Stomach smooth muscle (tissue), 2 donors: ENCODE results near the gene STS.

ENCODE experiments used
- H3K27ac ChIP-seq: one replicate; pipeline ENCODE4 v1.7.0; 2013; ENCODE audit warnings: mild to moderate bottlenecking, low read length, inconsistent platforms
- H3K27me3 ChIP-seq, 2 donors: one replicate each; pipeline ENCODE4 v1.7.0; 2013; ENCODE audit warnings: low read length in 2 of 2; ENCODE audit not compliant: insufficient read depth in 2 of 2, control insufficient read depth in 1 of 2
- H3K36me3 ChIP-seq, 2 donors: one replicate each; pipeline ENCODE4 v1.7.0; 2013; ENCODE audit warnings: low read length in 2 of 2; ENCODE audit not compliant: control insufficient read depth in 2 of 2, insufficient read depth in 2 of 2
- H3K4me1 ChIP-seq: one replicate; pipeline ENCODE4 v1.7.0; 2013; ENCODE audit warnings: low read length; ENCODE audit not compliant: control insufficient read depth, insufficient read depth
- H3K4me3 ChIP-seq, 2 donors: one replicate each; pipeline ENCODE4 v1.7.0; 2013; ENCODE audit warnings: low read length in 2 of 2
- H3K9ac ChIP-seq, 2 donors: one replicate each; pipeline ENCODE4 v1.7.0; 2013; ENCODE audit warnings: low read length in 2 of 2, mild to moderate bottlenecking in 1 of 2
- H3K9me3 ChIP-seq, 2 donors: one replicate each; pipeline ENCODE4 v1.7.0; 2013; ENCODE audit warnings: low read length in 2 of 2; ENCODE audit not compliant: control insufficient read depth in 2 of 2
- donor health status: healthy.
- donor health status: Pancreatic carcinoma.

Gene STS

DNA sequence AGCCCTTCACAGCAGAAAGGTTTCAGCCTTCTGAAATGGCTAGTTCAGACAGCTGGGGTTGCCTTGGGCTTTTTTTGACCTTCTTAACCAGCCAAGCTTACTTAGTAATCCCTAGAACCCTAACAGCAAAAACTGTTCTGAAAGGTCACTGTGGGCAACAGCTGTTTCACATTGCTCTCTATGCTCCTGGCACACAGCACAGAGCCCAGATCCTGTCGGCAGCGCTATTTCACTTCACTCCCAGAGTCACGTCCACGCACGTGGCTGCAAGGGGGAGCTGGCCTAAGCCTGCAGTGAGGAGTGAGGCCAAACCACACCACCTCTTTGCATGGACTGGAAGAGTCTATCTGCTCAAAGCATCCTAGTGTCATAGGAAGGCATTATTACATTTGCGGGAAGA lies 32.0 kb upstream of the STS start:
- no peak overlapping the region for H3K9ac ChIP-seq
- no peaks in the 10 kb centered on the region for H3K9me3 ChIP-seq
- no peak overlapping the region for H3K27ac ChIP-seq
- peaks cover 5% of the 10 kb centered on the region for H3K4me1 ChIP-seq
- no peaks in the 10 kb centered on the region for H3K36me3 ChIP-seq
- H3K27me3 ChIP-seq = no peaks in the 10 kb centered on the region
- H3K4me3 ChIP-seq = no peak overlapping the region

DNA sequence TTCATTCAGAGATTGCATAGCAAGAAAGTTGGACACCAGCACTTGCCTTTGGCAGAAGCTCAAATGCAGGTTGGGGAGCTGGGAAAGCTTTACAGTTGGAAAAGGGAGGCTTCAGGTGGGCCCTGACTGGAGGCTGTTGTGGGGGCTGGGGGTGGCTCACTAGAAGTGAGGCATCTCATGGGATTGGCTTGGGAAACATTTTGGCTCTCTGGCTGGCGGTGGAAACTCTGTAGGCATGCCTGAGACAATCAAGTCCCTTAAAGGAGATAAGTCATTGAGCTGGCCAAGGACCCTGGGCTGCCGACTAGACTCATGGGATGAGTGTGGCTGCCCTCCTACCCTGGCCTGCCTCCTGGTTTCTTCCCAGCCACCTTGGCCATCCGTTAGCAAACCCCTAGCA lies 31.4 kb upstream of the STS start:
- Histone ChIP-seq H3K4me3 (no peak overlapping the region), H3K9ac (no peak overlapping the region), H3K27me3 (no peaks in the 10 kb centered on the region), H3K36me3 (no peaks in the 10 kb centered on the region), H3K9me3 (no peaks in the 10 kb centered on the region), H3K4me1 (peaks cover 5% of the 10 kb centered on the region), H3K27ac (no peak overlapping the region)

DNA sequence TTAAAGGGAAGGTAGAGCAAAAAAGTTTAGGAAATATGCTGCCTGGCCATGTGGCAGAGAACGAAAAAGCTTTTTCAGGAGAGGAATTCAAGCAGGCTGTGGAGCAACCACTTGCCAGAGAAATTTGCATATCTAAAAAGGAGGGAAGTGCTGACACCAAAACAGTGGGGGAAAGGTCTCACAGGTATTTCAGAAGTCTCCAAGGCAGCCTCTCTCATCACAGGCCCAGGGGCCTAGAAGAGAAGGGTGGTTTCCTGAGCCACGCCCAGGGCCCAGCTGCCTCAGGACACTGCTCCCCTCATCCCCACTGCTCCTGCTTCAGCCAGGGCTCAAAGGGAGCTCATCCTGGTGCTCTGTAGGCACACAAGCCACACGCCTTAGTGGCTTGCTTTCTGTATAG lies 29.9 kb upstream of the STS start:
- Histone ChIP-seq H3K9ac (no peak overlapping the region), H3K27ac (no peak overlapping the region), H3K36me3 (no peaks in the 10 kb centered on the region), H3K4me3 (no peak overlapping the region), H3K4me1 (peaks cover 5% of the 10 kb centered on the region), H3K27me3 (no peaks in the 10 kb centered on the region), H3K9me3 (no peaks in the 10 kb centered on the region)

DNA sequence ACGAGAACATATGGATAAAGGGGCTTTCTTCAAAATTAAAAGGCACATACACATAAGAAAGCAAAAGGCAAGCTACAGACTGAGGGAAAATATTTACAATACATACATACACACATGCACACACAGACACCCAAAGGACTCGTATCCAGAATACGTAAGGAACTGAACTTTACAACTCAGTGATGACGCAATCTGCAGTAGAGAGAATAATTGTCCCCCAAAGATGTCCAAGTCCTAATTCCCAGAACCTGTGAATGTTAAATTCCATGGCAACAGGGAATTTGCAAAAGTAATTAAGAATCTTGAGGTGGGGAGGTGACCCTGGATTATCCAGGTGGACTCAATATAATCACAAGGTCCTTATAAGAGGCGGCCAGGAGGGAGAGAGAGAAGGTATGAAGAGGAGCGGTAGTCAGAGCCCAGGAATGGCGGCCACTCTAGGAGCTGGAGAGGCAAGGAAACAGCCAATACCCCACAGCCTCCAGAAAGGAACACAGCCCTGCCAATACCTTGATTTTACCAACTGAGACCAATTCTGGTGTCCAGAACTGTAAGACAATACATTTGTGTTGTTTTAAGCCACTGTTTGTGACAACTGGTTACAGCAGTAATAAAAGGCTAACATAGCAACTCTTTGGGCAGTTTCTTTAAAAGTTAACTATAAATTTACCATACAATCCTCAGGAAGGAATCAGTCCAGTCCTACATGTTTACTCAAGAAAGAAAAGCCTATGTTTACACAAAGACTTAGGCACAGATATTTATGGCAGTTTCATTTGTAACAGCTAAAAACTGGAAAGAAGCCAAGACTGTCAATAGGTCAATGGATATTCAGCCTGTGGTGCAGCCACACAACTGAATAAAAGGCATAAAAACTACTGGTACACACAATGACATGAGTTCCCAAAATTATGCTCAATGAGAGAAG lies 27.3 kb upstream of the STS start:
- H3K27ac ChIP-seq = no peak overlapping the region
- H3K9me3 ChIP-seq = no peaks in the 10 kb centered on the region
- no peaks in the 10 kb centered on the region for H3K36me3 ChIP-seq
- no peaks in the 10 kb centered on the region for H3K27me3 ChIP-seq
- H3K4me3 ChIP-seq = no peak overlapping the region
- H3K4me1 ChIP-seq = peaks cover 5% of the 10 kb centered on the region
- no peak overlapping the region for H3K9ac ChIP-seq

DNA sequence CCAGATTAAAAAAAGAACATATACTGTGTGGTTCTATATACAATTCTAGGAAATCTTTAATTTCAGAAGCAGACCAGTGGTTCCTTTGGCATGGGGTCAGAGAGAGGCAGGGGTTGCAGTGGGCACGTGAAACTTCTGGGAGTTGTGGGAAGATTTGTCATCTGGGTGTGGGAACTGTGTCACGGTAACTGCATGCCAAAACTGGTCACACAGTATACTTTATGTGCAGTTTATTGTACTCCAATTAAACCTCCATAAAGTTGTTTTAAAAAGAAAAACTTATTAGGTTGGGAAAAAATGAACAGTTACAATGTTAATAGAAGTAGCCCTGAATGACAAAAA lies 26.7 kb upstream of the STS start:
- H3K36me3 ChIP-seq = no peaks in the 10 kb centered on the region
- H3K27ac ChIP-seq = no peak overlapping the region
- no peaks in the 10 kb centered on the region for H3K9me3 ChIP-seq
- H3K4me1 ChIP-seq = peaks cover 1% of the 10 kb centered on the region
- no peak overlapping the region for H3K4me3 ChIP-seq
- H3K27me3 ChIP-seq = no peaks in the 10 kb centered on the region
- no peak overlapping the region for H3K9ac ChIP-seq

DNA sequence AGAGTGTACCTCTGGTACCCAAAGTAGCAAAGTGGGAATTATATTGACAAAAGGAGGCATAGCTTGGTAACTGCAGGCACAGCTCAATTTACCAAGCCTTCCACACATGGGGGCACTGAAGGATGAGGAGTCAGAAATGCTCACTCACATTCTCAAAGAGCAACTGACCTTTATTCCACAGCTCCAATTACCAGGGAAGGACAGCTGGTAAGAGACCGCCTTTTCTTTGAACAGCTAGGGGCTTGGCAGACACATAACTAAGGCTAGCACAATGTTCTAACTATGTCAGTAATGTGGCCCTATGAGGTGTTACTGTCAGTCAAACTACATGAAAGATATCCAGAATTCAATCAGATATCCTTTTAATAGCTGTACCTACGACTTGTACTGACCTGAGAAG lies 20.5 kb upstream of the STS start:
- Histone ChIP-seq H3K4me3 (no peak overlapping the region), H3K9ac (no peak overlapping the region), H3K36me3 (peaks cover 0 to 3% of the 10 kb centered on the region in 2 donors), H3K27ac (no peak overlapping the region), H3K4me1 (no peaks in the 10 kb centered on the region), H3K27me3 (no peaks in the 10 kb centered on the region), H3K9me3 (no peaks in the 10 kb centered on the region)

DNA sequence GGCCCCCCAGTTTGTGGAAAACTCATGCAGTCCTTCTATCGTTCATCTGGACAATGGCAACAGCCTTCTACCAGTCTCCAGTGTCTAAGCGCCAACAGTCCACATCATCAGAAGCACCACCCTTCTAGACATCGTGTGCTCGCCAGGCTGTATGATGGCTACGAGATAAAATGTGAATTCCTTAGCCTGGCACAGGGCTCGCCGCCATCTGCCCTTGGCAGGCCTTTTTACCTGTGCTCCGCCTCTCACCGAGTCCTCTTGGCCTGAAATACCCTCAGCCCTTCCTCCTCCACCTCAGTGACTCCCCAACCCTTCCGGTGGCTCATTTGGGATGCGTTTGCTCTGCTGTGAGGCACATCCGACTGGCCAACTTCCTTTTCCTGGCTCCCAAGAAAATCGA lies 15.9 kb upstream of the STS start:
- Histone ChIP-seq H3K27me3 (no peaks in the 10 kb centered on the region), H3K9ac (no peak overlapping the region), H3K27ac (no peak overlapping the region), H3K36me3 (peaks cover 0 to 3% of the 10 kb centered on the region in 2 donors), H3K4me1 (no peaks in the 10 kb centered on the region), H3K9me3 (no peaks in the 10 kb centered on the region), H3K4me3 (no peak overlapping the region)

DNA sequence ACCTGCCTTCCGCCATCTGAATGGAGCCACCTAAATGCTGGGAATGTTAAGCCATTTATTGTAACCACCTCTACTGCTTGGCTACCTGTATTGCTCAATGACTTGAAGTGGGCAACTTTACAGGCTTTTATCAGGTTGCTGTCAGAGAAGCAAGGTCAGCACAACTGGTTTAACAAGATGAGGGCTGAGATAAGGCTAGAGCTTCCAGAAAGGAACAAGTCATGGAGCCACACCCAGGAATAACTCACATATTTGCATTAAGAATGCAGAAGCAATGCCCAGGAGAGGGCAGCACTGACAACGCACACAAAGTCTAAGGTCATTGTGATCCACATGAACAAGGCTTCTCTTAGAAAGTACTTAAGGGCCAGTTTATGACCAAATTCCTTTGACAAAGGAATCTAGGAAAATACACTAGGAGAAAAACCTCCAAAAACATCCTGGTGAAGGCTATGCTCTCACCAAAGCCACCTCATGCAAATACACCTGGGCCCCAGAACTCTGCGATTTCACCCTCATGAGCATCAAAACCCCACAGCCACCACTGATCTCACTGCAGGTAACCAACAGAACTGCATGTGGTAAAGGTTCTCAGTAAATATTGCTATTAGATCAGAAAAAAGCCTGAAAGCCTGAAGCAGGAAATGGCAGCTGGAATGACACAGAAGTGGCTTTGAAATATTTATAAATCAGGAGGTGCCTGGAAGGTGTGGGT lies 15.0 kb upstream of the STS start:
- Histone ChIP-seq H3K9ac (no peak overlapping the region), H3K27ac (no peak overlapping the region), H3K4me3 (no peak overlapping the region), H3K27me3 (no peaks in the 10 kb centered on the region), H3K4me1 (no peaks in the 10 kb centered on the region), H3K36me3 (peaks cover 0 to 3% of the 10 kb centered on the region in 2 donors), H3K9me3 (no peaks in the 10 kb centered on the region)

DNA sequence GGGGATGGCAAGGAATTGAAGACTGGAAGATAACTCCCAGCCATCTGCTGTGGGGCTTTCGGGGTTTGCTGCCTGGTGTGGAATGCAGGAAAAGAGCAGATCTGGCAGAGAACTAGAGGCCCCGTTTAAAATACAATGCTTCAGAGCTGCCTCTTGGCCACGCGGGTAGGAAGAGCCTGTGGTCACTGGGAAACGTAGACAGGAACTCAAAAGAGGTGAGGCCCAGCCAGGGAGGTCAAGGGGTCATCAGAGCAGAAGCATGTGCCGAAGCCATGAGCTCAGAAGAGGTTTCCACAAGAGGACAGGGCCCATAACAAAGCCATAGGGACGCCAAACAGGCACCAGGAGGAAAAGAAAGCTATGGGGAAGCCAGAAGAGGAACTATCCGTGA lies 14.5 kb upstream of the STS start:
- Histone ChIP-seq H3K9ac (no peak overlapping the region), H3K27me3 (no peaks in the 10 kb centered on the region), H3K4me1 (no peaks in the 10 kb centered on the region), H3K9me3 (no peaks in the 10 kb centered on the region), H3K36me3 (peaks cover 0 to 3% of the 10 kb centered on the region in 2 donors), H3K27ac (no peak overlapping the region), H3K4me3 (no peak overlapping the region)

DNA sequence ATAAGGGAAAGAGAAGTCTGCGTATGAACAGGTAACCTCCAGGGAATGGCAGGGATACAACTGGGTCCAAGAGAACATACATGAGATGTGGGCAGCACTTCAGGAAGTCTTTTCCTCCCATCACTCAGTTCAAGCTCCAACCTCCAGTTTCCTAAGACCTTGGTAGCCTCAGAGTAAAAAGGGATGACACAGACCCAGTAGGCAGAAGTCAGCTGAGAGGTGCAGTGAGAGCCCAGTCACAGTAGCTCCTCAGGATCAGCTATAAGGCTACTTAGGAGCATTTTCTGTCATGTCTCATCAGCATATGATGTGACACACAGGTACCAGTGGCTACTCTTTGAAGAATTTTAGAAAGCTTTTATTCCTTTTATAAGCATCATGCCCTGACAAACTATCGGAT lies 12.5 kb upstream of the STS start:
- Histone ChIP-seq H3K9me3 (no peaks in the 10 kb centered on the region), H3K36me3 (peaks cover 0 to 6% of the 10 kb centered on the region in 2 donors), H3K9ac (no peak overlapping the region), H3K4me1 (no peaks in the 10 kb centered on the region), H3K27me3 (no peaks in the 10 kb centered on the region), H3K4me3 (no peak overlapping the region), H3K27ac (no peak overlapping the region)
